ENCODE measurements around the gene WDR45B.

Gene WDR45B

DNA sequence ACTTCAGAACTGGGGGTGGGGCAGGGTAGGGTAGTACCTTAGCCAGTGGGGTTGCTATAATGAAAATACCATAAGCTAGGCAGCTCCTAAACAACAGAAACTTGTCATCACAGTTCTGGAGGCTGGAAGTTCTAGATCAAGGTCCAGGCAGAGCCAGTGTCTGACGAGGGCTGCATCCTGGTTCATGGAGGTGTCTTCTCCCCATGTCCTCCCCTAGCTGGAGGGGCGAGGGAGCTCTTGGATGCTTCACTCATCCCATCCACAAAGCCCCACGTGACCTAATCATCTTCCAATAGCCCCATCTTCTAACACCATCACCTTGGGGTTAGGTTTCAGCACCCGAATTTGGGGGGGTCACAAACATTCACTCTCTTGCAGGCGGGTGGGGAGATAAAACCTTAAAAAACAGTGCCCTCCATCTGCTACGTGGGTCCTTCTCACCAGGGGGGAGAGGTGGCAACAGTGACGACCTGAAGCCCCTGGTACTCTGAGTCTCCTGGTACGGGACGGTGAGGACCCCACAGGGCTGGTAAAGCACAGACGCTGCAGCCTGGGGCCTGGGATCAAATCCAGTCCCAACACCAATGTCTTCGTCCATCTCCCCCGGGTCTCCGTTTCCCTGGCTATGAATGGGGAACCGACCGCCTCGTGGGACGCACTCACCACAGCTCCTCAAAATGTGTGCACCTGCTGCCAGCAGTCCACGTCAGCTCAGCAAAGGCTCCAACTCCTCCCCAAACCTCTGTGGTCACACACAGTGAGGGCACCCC, 27.4 kb upstream of the WDR45B start:
- no peak for DNase-seq

DNA sequence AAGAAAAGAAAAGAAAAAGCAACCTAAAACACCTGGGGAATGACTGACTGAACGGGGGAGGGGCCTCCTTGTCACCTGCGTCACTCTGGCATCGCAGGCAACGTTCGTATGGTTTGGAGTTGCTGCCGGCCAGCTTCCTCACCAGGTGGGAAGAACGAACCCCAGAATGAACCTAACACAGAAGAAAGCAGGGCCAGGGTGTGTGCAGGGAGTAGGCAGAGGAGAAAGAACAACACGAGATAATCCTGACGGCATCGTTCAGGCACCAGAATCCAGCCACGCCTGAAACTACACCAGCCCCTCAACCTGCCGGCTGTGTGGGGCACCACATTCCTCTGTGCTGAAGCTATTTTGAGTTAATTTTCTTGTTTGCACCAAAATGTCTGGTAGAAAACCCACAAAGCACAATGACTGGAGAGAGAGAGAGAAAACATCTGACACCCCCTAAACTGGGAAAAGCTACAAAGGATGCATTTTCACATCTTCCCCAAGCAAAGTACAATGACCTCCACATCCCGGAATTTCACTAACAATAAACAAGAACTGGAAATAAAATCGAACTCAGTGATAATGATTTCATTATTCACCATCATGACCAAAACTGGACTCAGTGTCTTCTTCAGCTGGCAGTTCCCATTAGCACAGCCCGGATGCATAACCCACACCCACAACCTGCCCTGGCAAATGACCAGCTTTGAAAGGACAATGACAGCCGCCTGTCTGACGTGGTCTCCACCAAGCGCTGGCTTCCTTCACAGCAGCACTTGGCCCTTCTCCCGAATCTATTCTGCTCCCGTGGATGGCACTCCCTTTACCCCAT, 26.6 kb upstream of the WDR45B start:
- DNase-seq: no peak

DNA sequence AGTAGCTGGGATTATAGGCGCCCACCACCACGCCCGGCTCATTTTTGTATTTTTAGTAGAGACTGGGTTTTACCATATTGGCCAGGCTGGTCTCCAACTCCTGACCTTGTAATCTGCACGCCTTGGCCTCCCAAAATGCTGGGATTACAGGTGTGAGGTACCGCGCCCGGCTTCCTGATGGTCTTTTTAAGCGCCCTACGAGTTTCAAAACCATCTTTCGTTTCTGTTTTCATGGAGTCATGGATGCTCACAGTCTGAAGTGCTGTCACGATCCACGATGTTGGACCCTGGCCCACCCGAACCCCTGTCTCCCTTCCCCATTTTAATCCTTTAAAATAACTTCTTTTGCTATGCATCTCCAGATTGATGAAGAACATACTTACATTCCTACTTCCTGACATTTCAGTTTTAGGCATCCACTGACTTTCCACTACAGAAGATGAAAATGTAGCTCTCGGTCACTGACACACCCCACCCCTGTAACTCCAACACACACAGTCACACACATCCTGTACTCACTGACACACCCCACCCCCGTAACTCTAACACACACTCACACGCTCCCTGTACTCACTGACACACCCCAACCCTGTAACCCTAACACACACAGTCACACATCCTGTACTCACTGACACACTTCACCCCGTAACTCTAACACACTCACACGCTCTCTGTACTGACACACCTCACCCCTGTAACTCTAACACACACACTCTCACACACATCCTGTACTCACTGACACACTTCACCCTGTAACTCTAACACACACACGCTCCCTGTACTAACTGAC, 22.6 kb upstream of the WDR45B start:
- no peak for DNase-seq

DNA sequence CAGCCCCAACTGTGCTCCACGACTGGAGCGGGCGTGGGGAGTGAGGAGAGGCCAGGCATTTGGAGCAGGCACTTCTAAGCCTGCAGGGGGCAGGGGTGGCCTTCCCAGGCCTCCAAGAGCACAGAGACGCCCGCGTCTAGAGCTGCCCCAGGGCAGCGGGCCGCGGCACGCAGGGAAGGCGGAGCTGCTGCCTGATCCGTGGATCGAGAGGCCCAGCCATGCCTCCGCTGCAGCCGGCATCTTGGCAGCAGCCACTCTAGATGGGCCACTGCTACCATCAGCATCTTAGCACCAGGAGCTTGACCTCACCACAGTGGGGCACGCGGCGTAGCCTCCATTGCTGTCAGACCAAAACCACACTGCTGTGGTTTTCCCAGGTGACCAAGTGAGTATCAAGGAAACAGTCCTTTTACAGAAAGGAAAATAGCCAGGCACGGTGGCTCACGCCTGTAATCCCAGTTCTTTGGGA, 20.4 kb upstream of the WDR45B start:
- no peak for DNase-seq

DNA sequence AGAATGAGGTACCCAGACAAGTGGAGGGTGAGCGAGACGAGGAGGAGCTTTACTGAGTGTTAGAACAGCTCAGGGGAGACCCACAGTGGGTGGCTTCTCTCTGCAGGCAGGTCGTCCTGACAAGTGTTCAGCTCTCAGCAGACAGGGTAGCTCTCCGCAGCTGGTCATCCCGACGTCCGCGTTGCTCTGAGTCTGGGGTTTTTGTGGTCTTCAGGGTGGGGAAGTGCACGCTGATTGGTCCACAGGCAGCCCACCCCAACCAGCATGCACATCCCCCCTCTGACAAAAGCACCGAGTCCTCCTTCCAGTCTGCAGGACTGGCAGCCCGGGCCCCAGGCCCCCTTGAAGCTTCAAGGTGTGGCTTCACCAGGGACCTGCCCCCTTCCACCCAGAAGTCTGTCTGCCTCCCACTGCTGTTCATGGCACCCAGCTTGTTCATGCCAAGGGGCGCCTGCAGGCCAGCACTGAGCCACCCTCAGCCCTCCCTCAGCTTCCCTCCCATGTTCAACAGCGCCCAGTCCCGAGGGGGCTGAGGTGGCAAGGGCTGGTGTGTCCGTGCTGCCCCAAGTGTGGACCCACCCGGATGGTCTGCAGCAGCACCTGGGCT, 19.9 kb upstream of the WDR45B start:
- DNase-seq: no peak

DNA sequence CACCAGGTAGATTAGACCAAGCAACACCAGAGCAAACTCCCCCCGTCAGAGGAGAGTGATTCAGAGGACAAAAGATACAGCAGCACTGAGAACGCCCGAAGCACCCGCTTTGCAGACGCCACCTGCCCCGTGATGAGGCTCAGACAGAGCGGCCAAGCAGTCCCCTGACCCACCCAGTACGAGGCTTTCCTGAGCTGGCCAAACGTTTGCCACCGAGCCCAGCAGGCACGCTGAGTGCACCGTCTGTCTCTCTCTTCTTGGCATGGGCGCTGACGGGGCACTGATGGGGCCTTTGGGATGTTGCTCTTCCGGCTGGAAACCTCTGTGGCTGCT, 19.4 kb upstream of the WDR45B start:
- no peak for DNase-seq

DNA sequence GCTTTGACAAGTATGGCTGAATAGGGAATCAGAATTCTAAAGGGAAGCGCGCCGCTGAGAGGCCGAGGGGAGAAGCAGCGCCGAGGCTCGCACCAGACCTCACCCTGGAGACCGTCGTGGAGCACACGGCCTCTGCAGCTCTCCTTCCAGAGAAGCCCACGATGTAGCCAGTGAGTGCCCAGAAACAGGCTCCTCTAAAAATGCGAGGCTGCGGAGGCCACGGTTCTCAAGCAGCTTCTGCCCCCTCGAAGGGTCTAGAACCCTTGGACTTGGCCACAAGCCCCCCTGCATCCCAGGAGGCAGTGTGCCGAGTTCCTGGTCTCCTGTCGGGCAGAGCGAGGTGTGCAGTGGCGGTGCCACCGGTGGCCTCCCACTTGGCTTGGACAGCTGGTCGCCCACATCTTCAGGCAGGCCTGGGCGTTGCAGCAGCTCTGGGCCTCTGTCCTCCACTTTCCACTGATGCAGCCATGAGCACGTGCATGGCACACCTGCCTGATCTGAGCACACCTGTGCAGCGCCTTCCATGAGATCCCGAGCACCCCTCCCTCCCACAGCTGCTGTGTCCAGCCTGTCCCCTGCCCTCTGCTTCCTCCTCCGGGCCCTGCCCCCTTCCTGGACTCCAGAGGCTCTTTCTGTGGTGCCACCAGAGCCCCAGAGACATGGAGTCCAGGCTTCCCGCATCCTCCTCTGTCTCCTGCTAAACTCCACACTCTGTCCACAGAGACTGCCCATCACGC, 18.9 kb upstream of the WDR45B start:
- DNase-seq: no peak

DNA sequence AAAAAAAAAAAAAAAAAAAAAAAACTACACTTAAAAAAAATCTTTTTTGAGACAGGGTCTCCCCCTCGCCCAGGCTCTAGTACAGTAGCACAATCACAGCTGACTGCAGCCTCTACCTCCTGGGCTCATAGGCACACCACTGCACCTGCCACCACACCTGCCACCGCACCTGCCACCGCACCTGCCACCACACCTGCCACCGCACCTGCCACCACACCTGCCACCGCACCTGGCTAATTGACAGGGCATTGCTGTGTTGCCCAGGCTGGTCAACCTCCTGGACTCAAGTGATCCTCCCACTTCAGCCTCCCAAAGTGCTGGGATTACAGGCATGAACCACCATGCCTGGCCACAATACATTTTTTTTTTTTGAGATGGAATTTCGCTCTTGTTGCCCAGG, 17.6 kb upstream of the WDR45B start:
- DNase-seq: no peak

DNA sequence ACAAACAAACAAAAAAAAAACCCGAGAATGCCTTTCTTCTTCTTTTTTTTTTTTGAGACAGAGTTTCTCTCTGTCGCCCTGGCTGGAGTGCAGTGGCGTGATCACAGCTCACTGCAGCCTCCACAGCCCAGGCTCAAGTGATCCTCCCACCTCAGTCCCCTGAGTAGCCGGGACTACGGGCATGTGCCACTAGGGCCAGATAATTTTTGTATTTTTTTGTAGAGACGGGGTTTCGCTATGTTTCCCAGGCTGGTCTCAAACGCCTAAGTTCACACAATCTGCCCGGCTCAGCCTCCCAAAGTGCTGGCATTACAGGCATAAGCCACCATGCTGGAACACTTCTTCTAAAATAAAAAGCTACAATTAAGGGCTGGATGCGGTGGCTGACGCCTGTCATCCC, 17.0 kb upstream of the WDR45B start:
- DNase-seq: no peak

DNA sequence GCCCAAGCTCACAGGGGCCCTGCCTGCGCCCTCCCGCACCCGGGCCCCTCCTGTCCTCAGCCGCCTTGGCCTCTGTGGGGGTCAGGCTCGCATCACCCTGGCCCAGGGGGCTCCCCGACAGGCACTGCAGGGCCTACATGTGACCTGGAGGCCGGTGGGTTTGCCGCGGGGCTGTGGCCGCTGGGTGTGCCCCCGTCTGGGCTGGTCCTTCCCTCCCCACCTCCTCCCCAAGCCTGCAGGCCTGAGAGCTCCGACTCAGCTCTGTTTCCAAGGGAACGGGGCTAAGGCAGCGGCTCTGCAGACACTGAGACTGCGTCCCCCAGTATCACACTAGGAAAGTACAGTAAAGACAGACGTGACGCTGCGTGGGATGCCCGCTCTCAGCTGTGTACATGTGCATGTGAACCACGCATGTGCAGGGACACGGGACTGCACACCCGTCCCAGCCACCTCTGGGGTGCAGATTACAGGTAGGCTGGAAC, 16.5 kb upstream of the WDR45B start:
- no peak for DNase-seq

DNA sequence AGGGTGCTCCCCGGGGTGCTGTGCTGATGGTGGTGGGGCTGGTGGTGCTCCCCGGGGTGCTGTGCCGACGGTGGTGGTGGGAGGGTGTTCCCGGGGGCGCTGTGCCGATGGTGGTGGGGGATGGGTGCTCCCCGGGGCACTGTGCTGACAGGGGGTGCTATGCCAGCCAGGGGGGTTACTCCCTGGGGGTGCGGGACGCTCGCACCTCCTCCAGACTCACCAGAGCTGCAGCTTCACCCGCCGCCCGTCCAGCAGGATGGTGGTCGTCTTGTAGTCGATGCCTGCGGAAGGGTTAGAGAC, 16.0 kb upstream of the WDR45B start:
- DNase-seq: no peak

DNA sequence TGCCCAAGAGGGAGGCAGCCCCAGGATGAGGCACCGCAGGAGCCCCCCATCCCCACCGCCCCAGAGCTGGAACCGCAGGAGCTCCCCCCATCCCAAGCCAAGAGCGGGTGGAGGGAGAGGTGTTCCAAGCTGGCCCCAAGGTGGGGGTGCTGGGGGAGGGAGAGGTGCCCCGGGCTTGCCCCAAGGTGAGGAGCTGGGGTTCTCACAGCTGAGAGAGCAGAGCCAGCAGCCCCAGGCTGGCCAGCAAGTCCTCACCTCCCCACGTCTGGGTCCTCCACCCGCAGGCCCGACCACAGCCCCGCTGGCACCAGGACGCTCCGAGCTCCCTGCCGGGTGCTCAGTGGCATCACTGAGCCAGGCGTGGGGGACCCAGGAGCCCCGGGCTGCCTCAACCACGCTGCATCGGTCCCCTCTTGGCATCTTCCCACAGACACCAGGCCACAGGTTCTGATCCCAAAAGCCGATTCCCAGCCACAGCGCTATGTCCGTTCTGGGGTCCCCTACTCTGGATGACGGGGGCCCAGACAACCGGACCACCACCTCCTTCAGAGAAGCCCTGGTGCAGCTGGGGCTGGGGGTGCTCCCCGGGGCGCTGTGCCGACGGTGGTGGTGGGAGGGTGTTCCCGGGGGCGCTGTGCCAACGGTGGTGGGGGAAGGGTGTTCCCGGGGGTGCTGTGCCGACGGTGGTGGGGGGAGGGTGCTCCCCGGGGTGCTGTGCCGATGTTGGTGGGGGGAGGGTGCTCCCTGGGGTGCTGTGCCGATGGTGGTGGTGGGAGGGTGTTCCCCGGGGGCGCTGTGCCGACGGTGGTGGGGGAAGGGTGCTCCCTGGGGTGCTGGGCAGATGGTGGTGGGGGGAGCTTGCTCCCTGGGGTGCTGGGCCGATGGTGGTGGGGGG, 15.4 kb upstream of the WDR45B start:
- no peak for DNase-seq

DNA sequence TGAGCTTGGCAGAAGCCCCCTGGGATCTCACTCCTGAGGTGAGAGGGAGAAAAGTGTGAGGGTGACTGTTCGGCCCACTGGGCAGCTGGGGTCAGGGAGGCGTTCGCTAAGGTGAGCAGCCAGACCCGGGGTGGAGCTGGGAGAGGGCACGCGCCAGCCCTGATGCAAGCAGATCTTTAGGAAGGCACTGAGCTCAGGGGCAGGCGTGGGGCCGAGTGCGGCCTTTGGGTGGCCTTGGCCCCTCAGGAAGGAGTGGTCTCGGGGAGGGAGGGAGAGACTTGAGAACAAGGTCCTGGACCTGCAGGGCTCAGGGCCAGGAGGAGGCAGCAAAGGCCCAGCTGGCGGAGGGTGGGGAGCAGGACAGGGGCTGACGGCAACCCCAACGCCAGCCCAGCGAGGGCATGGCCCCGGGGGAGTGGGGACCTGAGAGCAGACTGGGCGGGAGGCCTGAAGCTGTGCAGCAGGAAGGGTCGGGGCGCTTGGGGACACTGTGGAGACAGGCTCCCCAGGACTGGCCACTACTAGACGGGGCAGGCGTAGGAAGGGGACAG, 14.5 kb upstream of the WDR45B start:
- DNase-seq: no peak

DNA sequence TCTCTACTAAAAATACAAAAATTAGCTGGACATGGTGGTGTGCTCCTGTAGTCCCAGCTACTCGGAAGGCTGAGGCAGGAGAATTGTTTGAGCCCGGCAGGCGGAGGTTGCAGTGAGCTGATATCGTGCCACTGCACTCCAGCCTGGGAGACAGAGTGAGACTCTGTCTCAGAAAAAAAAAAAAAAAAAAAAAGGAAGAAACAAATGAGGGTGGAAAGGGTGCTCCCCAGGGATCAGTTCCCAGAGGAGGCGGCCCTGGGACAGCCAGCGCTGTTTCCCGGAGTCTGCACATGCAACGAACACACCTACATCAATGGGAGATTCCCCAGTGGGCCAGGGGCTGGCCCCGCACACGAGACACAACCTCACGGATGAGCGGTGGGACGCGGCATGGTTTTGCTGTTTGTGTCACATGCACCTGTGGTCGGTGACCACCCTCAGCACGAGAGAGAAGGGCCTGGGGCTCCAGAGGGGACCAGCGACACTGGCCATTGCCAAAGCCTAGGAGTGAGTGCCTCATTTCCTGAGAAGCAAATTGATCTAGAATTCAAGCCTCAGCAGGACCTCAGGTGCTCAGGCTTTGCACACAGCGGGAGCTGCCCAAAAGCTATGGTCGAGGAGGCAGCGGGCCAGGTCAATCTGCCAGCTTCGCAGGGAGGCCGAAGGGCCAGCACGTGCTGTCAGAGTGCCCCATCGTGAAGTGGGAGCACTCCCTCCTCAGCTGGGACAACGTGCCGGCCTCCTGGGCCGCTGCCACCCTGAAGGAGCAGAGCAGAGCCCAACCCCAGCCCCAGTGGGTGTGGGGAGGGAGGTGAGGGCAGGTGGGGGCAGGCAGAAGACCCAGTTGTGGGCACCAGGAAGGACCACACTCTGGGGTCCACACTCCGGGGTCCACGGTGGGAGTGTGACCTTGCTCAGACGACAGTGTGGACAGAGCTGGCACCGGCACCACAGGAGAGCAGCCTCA, 13.8 kb upstream of the WDR45B start:
- DNase-seq: no peak

DNA sequence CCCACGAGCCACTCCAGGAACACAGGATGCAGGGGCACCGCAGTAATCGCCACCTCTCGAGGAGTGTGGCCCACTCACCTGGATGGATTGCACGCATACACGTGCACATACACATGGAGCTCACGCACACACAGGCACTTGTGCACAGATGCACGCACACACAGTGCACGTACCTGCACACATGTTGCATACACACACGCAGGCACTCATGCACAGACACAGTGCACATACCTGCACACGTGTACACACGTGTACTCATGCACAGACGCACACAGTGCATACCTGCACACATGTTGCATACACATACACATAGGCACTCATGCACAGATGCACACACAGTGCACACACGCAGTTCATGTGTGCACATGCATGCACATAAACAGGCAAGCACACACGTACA, 11.6 kb upstream of the WDR45B start:
- no peak for DNase-seq

DNA sequence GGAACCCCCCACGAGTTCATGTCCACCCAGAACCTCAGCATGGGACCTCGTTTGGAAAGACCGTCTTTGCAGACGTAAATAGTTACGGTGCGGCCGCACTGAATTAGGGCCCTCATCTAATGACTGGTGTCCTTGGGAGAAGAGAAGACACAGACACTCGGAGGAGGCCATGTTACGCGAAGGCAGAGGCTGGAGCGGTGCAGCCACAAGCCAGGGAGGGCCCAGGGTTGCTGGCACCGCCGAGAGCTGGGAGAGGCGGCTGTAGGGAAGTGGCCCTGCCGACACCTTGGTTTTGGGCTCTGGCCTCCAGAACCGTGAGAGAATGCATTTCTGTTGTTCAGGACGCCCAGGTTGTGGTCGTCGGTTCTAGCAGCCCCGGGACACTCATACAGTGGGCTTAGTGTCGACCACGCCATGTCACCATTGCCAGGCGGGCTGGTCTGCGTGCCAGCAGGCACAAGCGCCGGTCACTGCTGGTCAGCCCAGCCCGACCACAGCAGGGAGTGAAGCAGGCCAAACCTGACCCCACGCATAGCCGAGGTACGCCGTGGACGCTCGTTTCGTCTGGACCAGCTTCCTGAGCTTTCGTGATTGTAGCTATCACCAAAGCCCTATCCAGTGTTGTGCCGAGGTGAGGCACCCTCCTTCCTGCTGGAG, 10.7 kb upstream of the WDR45B start:
- DNase-seq: no peak

DNA sequence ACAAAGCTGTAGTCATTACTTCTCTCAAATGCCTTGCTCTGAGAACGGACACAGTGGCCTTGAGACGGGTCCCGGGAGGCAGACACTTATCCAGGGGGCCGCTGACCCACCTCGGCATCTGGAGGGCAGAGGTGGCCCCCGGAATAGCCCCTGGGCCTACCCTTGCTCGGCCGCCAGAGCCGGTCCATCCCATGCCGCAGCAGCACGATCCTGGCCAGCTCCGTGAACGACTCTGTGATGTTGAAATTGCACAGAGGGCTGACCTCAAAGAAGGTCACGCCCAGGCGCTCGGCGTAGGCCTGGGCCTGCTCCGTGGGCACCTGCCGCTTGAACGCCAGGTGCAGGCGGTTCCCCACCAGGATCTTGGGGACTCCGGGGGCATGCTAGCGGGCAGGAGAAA, 10.1 kb upstream of the WDR45B start:
- DNase-seq: no peak

DNA sequence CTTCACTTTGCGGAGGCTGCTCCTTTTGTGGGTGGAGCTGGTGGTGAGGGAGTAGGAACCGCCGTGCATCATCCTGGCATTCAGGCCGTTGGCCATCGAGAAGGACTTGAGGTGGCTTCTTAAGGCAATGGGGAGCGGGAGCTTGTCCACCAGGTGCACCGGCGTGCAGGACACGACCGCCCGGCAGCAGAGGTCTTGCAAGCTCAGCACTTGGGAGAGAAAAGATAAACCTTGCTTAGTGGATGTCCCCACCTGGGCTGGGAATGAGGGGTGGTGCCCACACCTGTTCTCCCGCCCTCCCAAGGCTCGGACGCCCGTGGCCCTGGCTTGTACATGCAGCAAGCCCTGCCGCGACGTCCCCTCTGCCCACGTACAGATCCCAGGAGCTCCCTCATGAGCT, 9.7 kb upstream of the WDR45B start:
- DNase-seq: no peak

DNA sequence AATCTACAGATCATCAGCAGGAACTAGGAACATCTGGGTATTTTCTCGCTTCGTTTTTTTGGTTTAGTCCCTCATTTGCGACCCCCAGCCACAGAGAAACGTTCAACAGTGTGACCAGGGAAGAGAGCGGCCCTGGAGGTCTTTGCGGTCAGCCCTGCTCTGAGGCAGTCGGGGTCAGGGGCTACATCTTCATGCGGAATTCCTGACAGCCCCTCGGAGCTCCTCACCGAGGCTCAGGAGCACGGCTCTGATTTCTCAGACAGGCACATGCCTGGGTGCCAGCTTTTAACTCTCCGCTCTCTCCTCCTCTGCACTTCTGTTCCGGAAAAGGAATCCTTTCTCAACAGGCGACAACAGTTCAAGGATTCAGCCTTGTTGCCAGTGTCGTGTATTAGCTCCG, 8.0 kb upstream of the WDR45B start:
- DNase-seq: no peak

Measured in KG1 (cell line).